Keratinocyte (primary cell): ENCODE measurements around the gene PPFIBP2. TPM values are rescaled to one million over a fixed set of nuclear protein-coding genes. Genes with fewer than 3 reads are reported as not detected.

Experiments
- DNase-seq: peaks from one replicate; pipeline ENCODE4 v3.0.0-alpha.2; 2011; ENCODE audit warnings: low read depth, missing footprints, low spot score
- FAIRE-seq: peaks from 2 replicates; lab custom pipeline; 2011; peaks lifted over from hg19 to GRCh38; lab: Jason Lieb, UNC
- H2AFZ ChIP-seq: 2 replicates; pipeline ENCODE4 v1.6.0; 2012; ENCODE audit warnings: low read length, control low read depth, inconsistent platforms; ENCODE audit not compliant: control insufficient read depth
- H3K27ac ChIP-seq: 2 replicates; pipeline ENCODE4 v1.5.1; 2011; ENCODE audit warnings: low read length; ENCODE audit not compliant: control insufficient read depth, insufficient read depth
- H3K27me3 ChIP-seq: 3 replicates; pipeline ENCODE4 v1.6.0; 2011; ENCODE audit warnings: low read length; ENCODE audit not compliant: control insufficient read depth, insufficient read depth; ENCODE audit errors: extremely low read depth
- H3K36me3 ChIP-seq, 2 experiments: 2 replicates in 1 of 2; 3 replicates in 1 of 2; pipeline ENCODE4 v1.5.1; 2011; ENCODE audit warnings: low read length in 2 of 2, mild to moderate bottlenecking in 1 of 2; ENCODE audit not compliant: control insufficient read depth in 2 of 2, insufficient read depth in 2 of 2; ENCODE audit errors: extremely low read depth in 1 of 2
- H3K4me1 ChIP-seq: 3 replicates; pipeline ENCODE4 v1.5.1; 2011; ENCODE audit warnings: low read length; ENCODE audit not compliant: control insufficient read depth, insufficient read depth; ENCODE audit errors: extremely low read depth
- H3K4me2 ChIP-seq: 3 replicates; pipeline ENCODE4 v1.6.0; 2011; ENCODE audit warnings: low read depth, low read length; ENCODE audit not compliant: control insufficient read depth, insufficient read depth; ENCODE audit errors: extremely low read depth
- H3K4me3 ChIP-seq, 3 experiments: fragments of 200-600 bp in 1 of 3; sonication (generic) in 1 of 3; 2 replicates in 2 of 3; 3 replicates in 1 of 3; pipeline ENCODE4 v1.5.1; 2011 to 2016; ENCODE audit warnings: low read length in 3 of 3, mild to moderate bottlenecking in 3 of 3, control low read depth in 2 of 3, inconsistent platforms in 1 of 3, low read depth in 1 of 3, mixed read lengths in 1 of 3, mixed run types in 1 of 3, moderate library complexity in 1 of 3; ENCODE audit not compliant: control insufficient read depth in 2 of 3, insufficient read depth in 2 of 3; ENCODE audit errors: extremely low read depth in 1 of 3
- H3K79me2 ChIP-seq: 2 replicates; pipeline ENCODE4 v1.6.0; 2012; ENCODE audit warnings: low read length; ENCODE audit not compliant: control insufficient read depth, insufficient read depth
- H3K9ac ChIP-seq: 3 replicates; pipeline ENCODE4 v1.6.0; 2011; ENCODE audit warnings: low read length; ENCODE audit not compliant: control insufficient read depth, insufficient read depth; ENCODE audit errors: extremely low read depth
- H3K9me1 ChIP-seq: 3 replicates; pipeline ENCODE4 v1.6.0; 2011; ENCODE audit warnings: low read length; ENCODE audit not compliant: control insufficient read depth, insufficient read depth; ENCODE audit errors: extremely low read depth
- H3K9me3 ChIP-seq: 2 replicates; pipeline ENCODE4 v1.5.1; 2012; ENCODE audit warnings: low read depth, low read length; ENCODE audit not compliant: control insufficient read depth
- H4K20me1 ChIP-seq: 3 replicates; pipeline ENCODE4 v1.6.0; 2011; ENCODE audit warnings: low read length; ENCODE audit not compliant: control insufficient read depth, insufficient read depth; ENCODE audit errors: extremely low read depth
- EZH2 ChIP-seq: IDR thresholded peaks from one replicate; pipeline ENCODE4 v1.6.1; 2012; ENCODE audit warnings: inconsistent platforms, mild to moderate bottlenecking, low read length, moderate library complexity
- dilution Hi-C: fragments of 300-500 bp; cut with MboI; formaldehyde crosslinking; loops from one replicate; pipeline ENCODE4 v1.7.0; 2020; ENCODE audit warnings: low sequenced_read_pairs; ENCODE audit not compliant: extremely low pct_ligation_motif_present
- polyA plus RNA-seq, 5 experiments: library from polyadenylated mRNA; depleted of rRNA in 3 of 5; stranded (reverse) in 3 of 5; stranded (forward) in 1 of 5; unstranded in 1 of 5; fragments of >200 nt; gene quantifications; 1 replicate in 1 of 5; 2 replicates in 3 of 5; 3 replicates in 1 of 5; pipeline versions ENCODE4 v1.2.1 to v1.2.3, GENCODE V29; 2011 to 2012; ENCODE audit warnings: missing spikeins in 2 of 5, low read depth in 1 of 5, low replicate concordance in 1 of 5
- TF ChIP-seq, protein P1 (sequence below), 3 experiments: IDR thresholded peaks in 1 of 3; conservative IDR thresholded peaks in 1 of 3; optimal IDR thresholded peaks in 1 of 3; 2 replicates in 2 of 3; 3 replicates in 1 of 3; pipeline versions ENCODE3 to v1.5.1; 2011; ENCODE audit warnings: low read length in 3 of 3, mild to moderate bottlenecking in 3 of 3, moderate library complexity in 2 of 3, control low read depth in 1 of 3, inconsistent platforms in 1 of 3; ENCODE audit not compliant: insufficient read depth in 2 of 3; ENCODE audit errors: extremely low read depth in 1 of 3

PPFIBP2 gene
- polyA plus RNA-seq, 1 donor (not counting 4 experiments of a cell fraction or from before 2014, with no cell fraction given) = 11.0 TPM

DNA sequence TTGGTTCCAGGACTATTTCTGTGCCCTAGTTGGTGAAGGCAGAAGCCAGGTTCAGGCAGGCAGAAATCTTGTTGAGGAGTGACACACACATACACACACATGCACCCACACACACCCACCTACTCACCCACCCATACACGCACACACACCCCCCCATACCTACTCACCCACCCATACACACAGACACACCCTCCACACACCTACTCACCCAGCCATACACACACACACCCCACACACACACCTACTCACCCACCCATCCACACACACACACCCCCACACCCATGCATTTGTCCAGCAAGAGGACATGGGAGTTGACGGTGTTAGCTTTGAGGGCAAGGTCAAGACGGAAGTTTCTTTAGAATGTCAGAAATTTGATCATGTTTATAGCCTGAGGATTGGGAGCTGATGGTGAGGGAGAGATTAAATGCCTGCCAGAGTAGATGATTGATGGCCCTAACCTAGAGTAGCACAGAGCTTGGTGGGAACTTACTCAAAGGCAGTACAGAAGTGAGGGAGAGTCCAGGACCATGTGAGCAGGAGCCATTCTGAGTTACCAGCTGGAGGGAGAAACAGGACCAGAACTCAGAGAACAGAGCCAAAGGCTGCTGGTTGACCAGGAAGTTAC is 90.6 kb downstream of the PPFIBP2 start:
- FAIRE-seq = no peak

DNA sequence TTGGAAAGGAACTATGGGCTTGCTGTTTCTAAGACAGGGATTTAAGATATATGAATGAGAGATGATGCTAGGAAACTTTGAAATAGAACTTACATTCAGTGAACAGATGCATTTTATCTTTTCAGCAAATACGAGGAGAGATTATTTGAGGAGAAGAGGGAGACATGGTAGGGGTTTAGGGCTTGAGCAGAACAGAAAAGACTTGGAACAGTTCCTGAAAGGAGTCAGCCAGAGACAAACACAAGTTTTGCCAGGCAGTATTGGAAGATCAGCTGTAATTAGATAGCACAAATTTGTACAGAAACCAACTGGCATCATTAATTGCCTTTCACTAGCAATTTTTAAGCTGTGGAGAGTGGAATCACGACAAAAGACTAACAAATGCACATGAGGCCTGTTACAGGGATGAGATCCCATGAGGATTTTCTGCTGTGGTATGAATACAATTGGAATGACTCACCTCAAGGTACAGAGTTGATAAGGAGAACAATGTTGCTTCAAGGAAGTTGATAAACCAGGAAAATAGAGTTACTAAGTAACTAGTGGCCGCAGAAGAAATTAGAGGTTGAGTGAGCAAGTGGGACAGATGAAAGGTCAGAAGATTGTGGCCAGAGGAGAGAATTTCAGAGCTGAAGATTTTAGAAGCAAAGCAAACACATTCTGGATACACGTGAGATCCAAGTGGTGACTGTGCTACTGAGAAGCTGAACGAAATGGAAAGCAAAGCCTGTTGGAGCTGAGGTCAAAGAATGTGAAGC is 91.6 kb downstream of the PPFIBP2 start:
- dilution Hi-C loops = no loop called here
- Histone ChIP-seq H3K36me3 (no peaks in the 10 kb centered on the region), H2AFZ (no peak overlapping the region), H3K9me3 (no peaks in the 10 kb centered on the region), H3K9me1 (no peaks in the 10 kb centered on the region), H3K4me2 (peak overlapping the region; percentile 28), H3K9ac (no peak overlapping the region), H3K27me3 (no peaks in the 10 kb centered on the region), H4K20me1 (no peaks in the 10 kb centered on the region), H3K27ac (peak overlapping the region; percentile 21), H3K4me1 (peaks cover 41% of the 10 kb centered on the region), H3K4me3 (no peak overlapping the region), H3K79me2 (no peaks in the 10 kb centered on the region)
- TF ChIP-seq EZH2 = no peak
- TF ChIP-seq, protein P1, sequence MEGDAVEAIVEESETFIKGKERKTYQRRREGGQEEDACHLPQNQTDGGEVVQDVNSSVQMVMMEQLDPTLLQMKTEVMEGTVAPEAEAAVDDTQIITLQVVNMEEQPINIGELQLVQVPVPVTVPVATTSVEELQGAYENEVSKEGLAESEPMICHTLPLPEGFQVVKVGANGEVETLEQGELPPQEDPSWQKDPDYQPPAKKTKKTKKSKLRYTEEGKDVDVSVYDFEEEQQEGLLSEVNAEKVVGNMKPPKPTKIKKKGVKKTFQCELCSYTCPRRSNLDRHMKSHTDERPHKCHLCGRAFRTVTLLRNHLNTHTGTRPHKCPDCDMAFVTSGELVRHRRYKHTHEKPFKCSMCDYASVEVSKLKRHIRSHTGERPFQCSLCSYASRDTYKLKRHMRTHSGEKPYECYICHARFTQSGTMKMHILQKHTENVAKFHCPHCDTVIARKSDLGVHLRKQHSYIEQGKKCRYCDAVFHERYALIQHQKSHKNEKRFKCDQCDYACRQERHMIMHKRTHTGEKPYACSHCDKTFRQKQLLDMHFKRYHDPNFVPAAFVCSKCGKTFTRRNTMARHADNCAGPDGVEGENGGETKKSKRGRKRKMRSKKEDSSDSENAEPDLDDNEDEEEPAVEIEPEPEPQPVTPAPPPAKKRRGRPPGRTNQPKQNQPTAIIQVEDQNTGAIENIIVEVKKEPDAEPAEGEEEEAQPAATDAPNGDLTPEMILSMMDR (optimal IDR thresholded peaks at IDR 0.05 in 1 of 3, IDR thresholded peaks at IDR 0.05 in 1 of 3, conservative IDR thresholded peaks at IDR 0.05 in 1 of 3; ENCODE audit: extremely low read depth in 1 of 3, insufficient read depth in 2 of 3, low read length in 3 of 3) = no peak
- DNase-seq = peak; percentile 46
- peak; percentile 88 for FAIRE-seq

More for the DNA sequence above, 90.6 kb downstream of the PPFIBP2 start:
- Histone ChIP-seq H3K27me3 (no peaks in the 10 kb centered on the region), H3K36me3 (no peaks in the 10 kb centered on the region), H2AFZ (no peak overlapping the region), H3K4me1 (peaks cover 48% of the 10 kb centered on the region), H3K4me3 (no peak overlapping the region), H3K9me3 (no peaks in the 10 kb centered on the region), H3K79me2 (no peaks in the 10 kb centered on the region), H3K4me2 (no peak overlapping the region), H3K27ac (no peak overlapping the region), H3K9ac (no peak overlapping the region), H4K20me1 (no peaks in the 10 kb centered on the region), H3K9me1 (no peaks in the 10 kb centered on the region)
- dilution Hi-C loops = no loop called here
- no peak for DNase-seq
- TF ChIP-seq EZH2 = no peak
- TF ChIP-seq, protein P1 (optimal IDR thresholded peaks at IDR 0.05 in 1 of 3, IDR thresholded peaks at IDR 0.05 in 1 of 3, conservative IDR thresholded peaks at IDR 0.05 in 1 of 3; ENCODE audit: extremely low read depth in 1 of 3, insufficient read depth in 2 of 3, low read length in 3 of 3) = no peak
